Measurements from ENCODE around the gene FBXL13.

DNA sequence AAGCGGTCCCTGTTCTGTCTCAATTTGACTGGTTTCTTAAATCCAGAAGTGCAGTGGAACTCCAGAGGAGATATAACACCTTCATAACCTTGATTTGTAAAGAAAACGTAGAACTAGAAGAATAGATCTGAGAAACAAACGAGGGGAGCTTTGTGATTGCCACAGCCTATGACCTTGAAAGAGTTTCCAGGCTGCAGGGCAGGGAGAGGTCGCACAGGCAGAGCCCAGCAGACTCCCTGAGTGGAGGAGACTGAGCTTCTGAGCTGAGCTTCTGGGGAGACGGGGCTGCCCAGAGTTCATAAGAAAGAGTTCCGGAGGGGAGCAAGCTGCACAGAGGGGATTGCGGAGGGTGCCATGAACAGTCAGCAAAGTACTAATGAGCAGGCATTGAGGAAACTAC lies 268.0 kb downstream of the FBXL13 start:
- TF ChIP-seq, protein P1, sequence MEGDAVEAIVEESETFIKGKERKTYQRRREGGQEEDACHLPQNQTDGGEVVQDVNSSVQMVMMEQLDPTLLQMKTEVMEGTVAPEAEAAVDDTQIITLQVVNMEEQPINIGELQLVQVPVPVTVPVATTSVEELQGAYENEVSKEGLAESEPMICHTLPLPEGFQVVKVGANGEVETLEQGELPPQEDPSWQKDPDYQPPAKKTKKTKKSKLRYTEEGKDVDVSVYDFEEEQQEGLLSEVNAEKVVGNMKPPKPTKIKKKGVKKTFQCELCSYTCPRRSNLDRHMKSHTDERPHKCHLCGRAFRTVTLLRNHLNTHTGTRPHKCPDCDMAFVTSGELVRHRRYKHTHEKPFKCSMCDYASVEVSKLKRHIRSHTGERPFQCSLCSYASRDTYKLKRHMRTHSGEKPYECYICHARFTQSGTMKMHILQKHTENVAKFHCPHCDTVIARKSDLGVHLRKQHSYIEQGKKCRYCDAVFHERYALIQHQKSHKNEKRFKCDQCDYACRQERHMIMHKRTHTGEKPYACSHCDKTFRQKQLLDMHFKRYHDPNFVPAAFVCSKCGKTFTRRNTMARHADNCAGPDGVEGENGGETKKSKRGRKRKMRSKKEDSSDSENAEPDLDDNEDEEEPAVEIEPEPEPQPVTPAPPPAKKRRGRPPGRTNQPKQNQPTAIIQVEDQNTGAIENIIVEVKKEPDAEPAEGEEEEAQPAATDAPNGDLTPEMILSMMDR (conservative IDR thresholded peaks at IDR 0.05 in 1 of 2, IDR thresholded peaks at IDR 0.05 in 1 of 2; ENCODE audit: extremely low read depth in 1 of 2, insufficient read depth in 1 of 2, low read depth in 1 of 2, low read length in 2 of 2): no peak
- no peak for TF ChIP-seq EZH2 (IDR thresholded peaks at IDR 0.05; ENCODE audit: borderline replicate concordance, low read length)

Measured in mammary epithelial cell (primary cell).